Activated T-helper 17 cell treated with anti-CD3 and anti-CD28 coated beads, Interleukin-2, amount 50 U/mL, for 72 hours (primary cell): ENCODE data around the gene SGO1. TPM values are rescaled to one million over a fixed set of nuclear protein-coding genes. Genes with fewer than 3 reads are reported as not detected.
"Not testable (repeated sequence)": the region's sequence is repeated elsewhere in the genome, so short reads cannot be mapped to it uniquely, and the experiment has no call there.

Experiments used
- ATAC-seq: fragments of 150-1000 bp; cut with Tn5 transposase; replicated peaks from 2 replicates; pipeline ENCODE4 v1.10.0; 2021; ENCODE audit warnings: mild to moderate bottlenecking, moderate library complexity
- H3K27ac Mint-ChIP-seq: one replicate; pipeline ENCODE4 v1.8.0; 2022; ENCODE audit warnings: mixed read lengths
- H3K27me3 Mint-ChIP-seq: one replicate; pipeline ENCODE4 v1.8.0; 2022; ENCODE audit warnings: mixed read lengths
- H3K36me3 Mint-ChIP-seq: one replicate; pipeline ENCODE4 v1.8.0; 2022; ENCODE audit warnings: low read depth, mild to moderate bottlenecking, mixed read lengths
- H3K4me1 Mint-ChIP-seq: one replicate; pipeline ENCODE4 v1.8.0; 2022; ENCODE audit warnings: mixed read lengths
- H3K4me3 Mint-ChIP-seq: one replicate; pipeline ENCODE4 v1.8.0; 2022; ENCODE audit warnings: mild to moderate bottlenecking, mixed read lengths
- H3K9me3 Mint-ChIP-seq: one replicate; pipeline ENCODE4 v1.8.0; 2022; ENCODE audit warnings: mixed read lengths
- total RNA-seq, 2 donors: library from RNA; stranded (reverse); gene quantifications; one replicate each; pipeline ENCODE4 v1.2.3, GENCODE V29; 2022

The SGO1 gene
- 10 to 100 TPM; 22.7 to 29.4 TPM for total RNA-seq

DNA sequence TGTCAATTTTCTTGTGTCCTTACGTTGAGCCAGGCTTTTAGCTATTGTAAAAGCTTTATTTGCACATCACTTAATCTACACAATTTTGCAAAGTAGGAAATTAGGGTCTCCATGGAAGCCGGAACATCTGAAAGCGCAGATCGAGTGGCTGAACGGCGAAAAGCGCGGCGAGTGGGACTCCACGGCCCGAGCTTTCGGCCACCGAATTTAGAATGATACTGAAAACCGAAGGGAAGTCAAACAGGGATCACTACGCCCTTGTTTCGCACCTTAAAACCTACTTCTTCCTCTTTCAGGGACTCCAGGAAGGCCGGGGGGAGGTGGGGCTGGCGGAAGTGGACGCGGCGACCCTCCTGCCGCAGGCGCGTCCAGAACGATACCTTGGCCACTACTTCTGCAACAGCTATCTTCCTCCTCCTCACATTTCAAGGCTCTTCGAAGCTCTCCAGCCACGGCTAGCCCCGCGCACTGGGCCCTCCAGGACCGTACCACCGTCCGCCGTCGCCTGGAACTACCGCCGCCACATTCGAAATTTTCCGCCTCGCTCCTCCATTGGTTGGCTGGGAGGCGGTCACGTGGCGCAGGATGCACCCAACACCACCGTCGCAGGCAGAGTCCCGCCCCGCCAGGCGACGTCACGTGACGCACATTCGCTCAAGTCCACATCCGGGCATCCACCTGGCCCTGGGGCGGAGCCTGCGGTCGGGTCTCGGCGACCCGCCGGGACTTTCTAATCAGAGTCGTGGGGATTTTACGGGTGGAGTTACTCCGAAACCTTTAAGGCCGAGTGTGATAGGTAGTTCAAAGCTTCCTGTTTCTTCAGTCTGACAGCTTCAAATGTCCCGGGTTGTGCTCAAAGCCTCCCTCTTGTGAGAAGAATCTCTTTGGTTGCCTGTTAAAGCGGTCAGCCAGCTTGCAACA lies at the start of gene SGO1:
Gene SGO1 (minus strand): TSS at position 528 of the 921 bp plus-strand sequence. CDS start 2,179 bp downstream, outside the sequence.
- no peak within 1 kb of the TSS for H3K27ac Mint-ChIP-seq
- peak; percentile 96 for ATAC-seq
- H3K4me1 Mint-ChIP-seq = no peaks in the 10 kb centered on the region
- peaks cover 17% of the 10 kb centered on the region for H3K36me3 Mint-ChIP-seq
- no peaks in the 10 kb centered on the region for H3K9me3 Mint-ChIP-seq
- no peak within 1 kb of the TSS for H3K4me3 Mint-ChIP-seq
- H3K27me3 Mint-ChIP-seq = no peaks in the 10 kb centered on the region

DNA sequence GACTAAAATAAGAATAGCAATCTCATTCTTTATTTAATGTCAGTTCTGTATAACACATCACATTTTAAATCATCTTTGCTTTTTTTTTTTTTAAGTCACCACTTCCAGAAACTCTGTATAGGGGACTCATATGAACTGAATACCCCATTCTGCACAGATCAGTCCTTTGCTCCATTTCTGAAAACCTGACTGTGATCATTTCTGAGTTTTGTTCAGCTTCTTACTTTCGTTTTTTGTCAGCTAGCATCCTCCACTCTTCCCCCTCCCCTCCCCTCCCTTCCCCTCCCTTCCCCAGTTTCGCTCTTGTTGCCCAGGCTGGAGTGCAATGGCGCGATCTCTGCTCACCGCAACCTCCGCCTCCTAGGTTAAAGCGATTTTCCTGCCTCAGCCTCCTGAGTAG lies 49.8 kb upstream of the SGO1 start:
- Mint-ChIP-seq H3K4me1 (no peaks in the 10 kb centered on the region), H3K9me3 (no peaks in the 10 kb centered on the region), H3K27me3 (no peaks in the 10 kb centered on the region), H3K4me3 (no peak overlapping the region), H3K36me3 (no peaks in the 10 kb centered on the region), H3K27ac (no peak overlapping the region)
- no peak for ATAC-seq

DNA sequence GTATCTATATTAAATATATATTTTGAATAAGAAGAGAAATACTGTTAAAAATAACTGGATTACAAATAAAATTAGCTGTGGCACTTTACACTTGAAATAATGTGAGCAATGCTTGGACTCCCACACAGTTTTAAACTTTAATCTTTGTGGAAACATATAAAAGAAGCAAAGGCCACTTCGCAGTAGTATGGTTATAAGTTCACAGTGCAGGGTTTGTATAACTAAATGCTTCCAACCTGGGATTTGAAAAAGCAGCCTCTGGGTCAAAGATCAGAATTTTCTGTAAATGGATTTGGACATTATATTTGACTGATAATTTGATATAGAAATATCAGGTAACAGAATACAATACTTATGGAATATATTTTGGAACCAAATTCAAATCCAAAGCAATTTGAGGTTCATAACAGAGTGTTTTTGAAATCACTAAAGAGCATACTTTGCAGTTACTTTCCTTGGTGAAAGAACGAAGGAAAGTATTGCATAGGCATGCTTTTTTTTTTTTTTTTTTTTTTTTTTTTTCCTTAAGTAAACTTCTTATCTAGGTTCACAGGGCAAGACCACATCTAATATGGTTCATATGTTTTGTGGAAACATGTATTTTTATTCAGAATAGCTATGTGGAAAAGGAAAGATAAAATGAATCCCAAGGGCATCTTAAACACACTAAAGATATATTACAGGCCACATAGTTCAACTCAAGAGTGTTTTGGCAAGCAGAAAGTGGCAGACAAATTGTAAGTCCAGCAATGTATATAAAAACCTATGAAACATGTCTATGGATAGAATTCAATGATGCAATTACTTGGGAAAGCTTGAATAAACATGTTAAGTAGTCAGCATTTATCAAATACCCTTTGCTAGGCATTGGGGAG lies 47.1 kb upstream of the SGO1 start:
- no peaks in the 10 kb centered on the region for H3K4me1 Mint-ChIP-seq
- no peaks in the 10 kb centered on the region for H3K27me3 Mint-ChIP-seq
- H3K4me3 Mint-ChIP-seq = no peak overlapping the region
- no peaks in the 10 kb centered on the region for H3K9me3 Mint-ChIP-seq
- no peak overlapping the region for H3K27ac Mint-ChIP-seq
- no peaks in the 10 kb centered on the region for H3K36me3 Mint-ChIP-seq
- no peak for ATAC-seq

DNA sequence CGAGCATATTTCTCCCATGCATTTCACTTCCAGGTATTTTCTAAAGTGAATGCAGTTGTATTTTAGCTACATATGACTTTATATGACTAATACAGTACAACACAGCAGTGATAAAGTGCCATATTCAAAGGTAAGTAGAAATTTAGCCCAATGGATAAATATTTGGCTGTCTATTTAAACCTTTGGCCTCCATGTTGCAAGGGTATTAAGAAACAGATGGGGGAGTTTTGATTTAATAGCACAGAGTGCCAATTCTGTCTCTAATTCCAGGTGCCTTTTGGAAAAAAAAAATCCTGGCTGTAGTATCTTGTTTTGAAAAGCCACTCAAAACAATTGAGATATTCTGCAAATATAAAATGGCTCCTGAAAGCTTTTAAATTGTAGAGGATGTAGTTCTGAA lies 44.9 kb upstream of the SGO1 start:
- Mint-ChIP-seq H3K4me3 (no peak overlapping the region), H3K27ac (no peak overlapping the region), H3K9me3 (no peaks in the 10 kb centered on the region), H3K27me3 (no peaks in the 10 kb centered on the region), H3K36me3 (no peaks in the 10 kb centered on the region), H3K4me1 (no peaks in the 10 kb centered on the region)
- ATAC-seq = no peak

DNA sequence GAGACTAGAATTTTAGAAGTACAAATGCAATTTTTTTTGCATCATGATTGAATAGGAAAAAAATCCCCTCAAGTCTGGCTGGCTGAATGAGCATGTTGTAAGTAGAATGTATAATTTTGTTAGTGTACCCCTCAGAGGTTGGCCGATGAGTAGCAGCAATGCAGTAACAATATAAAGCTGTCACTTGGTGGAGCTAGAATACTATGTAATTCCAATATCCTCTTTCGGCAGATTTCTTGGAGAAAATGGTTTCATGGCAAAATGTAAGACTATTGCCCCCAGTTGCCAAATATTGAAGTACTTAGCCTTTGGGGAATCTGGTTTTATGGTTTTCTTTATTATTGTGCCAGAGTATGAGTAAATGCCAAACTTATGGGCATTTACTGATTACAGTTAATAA lies 39.8 kb upstream of the SGO1 start:
- H3K36me3 Mint-ChIP-seq = no peaks in the 10 kb centered on the region
- no peaks in the 10 kb centered on the region for H3K9me3 Mint-ChIP-seq
- no peak overlapping the region for H3K4me3 Mint-ChIP-seq
- H3K27ac Mint-ChIP-seq = no peak overlapping the region
- ATAC-seq = no peak
- no peaks in the 10 kb centered on the region for H3K4me1 Mint-ChIP-seq
- H3K27me3 Mint-ChIP-seq = no peaks in the 10 kb centered on the region

DNA sequence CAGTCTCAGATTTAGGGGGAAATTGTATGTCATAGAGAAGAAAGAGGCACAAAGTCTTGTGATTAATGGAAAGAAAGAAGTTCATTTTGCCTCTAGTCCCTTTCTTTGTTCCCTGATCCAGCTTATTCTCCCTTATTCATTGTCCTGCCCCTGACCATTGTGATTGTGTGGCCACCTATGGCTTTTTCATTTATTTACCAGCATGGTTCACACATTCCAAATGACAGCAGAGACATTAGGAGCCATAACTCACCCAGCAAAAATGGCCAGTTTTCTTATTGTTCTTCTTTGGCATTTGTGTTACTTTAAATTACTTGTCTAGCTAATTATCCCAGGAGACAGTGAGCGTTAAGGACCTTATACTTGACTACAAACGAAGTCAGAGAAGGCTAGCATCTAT lies 36.3 kb upstream of the SGO1 start:
- Mint-ChIP-seq H3K4me1 (no peaks in the 10 kb centered on the region), H3K36me3 (no peaks in the 10 kb centered on the region), H3K27ac (no peak overlapping the region), H3K27me3 (no peaks in the 10 kb centered on the region), H3K4me3 (no peak overlapping the region), H3K9me3 (no peaks in the 10 kb centered on the region)
- no peak for ATAC-seq

DNA sequence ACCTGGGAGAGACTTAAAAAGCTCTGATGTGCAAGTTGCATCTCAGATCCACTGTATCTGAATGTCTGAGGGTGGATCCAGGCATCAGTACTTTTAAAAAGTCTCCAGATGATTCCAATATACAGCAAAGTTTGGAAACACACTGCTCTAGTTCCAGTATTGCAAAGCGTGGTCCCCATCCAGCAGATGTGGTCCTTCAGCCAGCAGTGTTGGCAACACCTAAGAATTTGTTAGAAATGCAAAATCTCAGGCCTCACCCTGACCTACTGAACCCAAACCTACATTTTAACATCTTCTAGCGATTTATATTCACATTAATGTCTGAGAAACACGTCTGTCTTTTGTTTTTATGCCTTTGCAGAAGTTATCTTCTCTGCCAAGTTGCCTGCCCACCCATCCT lies 32.2 kb upstream of the SGO1 start:
- Mint-ChIP-seq H3K4me3 (no peak overlapping the region), H3K9me3 (no peaks in the 10 kb centered on the region), H3K36me3 (no peaks in the 10 kb centered on the region), H3K27ac (no peak overlapping the region), H3K27me3 (peaks cover 4% of the 10 kb centered on the region), H3K4me1 (no peaks in the 10 kb centered on the region)
- no peak for ATAC-seq

DNA sequence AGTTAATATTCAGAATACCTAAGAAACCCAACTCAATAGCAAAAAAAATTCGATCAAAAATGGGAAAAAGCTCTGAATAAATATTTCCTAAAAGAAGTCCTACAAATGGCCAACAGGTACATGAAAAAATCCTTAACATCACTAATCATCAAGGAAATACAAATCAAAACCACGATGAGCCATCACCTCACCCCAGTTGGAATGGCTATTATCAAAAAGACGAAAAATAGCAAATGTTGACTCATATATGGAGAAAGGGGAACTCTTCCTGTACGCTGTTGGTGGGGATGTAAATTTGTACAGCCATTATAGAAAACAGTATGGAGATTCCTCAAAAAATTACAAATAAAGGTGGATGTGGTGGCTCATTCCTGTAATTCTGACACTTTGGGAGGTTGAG lies 29.6 kb upstream of the SGO1 start:
- Mint-ChIP-seq H3K4me1 (no peaks in the 10 kb centered on the region), H3K9me3 (no peaks in the 10 kb centered on the region), H3K36me3 (no peaks in the 10 kb centered on the region), H3K27ac (no peak overlapping the region), H3K27me3 (peaks cover 4% of the 10 kb centered on the region), H3K4me3 (no peak overlapping the region)
- no peak for ATAC-seq

DNA sequence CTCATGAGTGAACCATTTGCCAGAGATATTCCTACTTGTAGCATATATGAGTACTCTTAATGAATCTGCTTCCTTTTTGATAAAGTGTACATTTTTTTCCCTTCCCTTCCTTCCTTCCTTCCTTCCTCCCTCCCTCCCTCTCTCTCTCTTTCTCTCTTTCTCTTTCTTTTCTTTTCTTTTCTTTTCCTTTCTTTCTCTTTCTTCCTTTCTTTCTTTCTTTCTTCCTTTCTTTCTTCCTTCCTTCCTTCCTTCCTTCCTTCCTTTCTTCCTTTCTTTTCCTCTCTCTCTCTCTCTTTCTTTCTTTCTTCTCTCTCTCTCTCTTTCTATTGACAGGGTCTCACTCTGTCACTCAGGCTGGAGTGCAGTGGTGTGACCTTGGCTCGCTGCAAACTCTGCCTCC lies 27.5 kb upstream of the SGO1 start:
- not testable (repeated sequence) for H3K27me3 Mint-ChIP-seq, ATAC-seq, H3K27ac Mint-ChIP-seq

DNA sequence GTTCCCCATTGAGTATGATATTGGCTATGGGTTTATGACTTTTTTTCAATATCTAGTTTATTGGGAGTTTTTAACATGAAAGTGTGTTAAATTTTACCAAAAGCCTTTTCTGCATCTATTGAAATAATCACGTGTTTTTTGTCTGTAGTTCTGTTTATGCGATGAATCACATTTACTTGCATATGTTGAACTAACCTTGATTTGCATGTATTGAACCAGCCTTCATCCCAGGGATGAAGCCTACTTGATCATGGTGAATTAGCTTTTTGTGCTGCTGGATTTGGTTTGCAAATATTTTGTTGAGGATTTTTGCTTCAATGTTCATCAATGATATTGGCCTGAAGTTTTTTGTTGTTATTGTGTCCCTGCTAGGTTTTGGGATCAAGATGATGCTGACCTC lies 21.9 kb upstream of the SGO1 start:
- not testable (repeated sequence) for H3K36me3 Mint-ChIP-seq, ATAC-seq, H3K4me1 Mint-ChIP-seq, H3K4me3 Mint-ChIP-seq, H3K27ac Mint-ChIP-seq, H3K27me3 Mint-ChIP-seq
- H3K9me3 Mint-ChIP-seq = peaks cover 19% of the 10 kb centered on the region

More for the DNA sequence above, 27.5 kb upstream of the SGO1 start:
- not testable (repeated sequence) for H3K36me3 Mint-ChIP-seq, H3K9me3 Mint-ChIP-seq, H3K4me3 Mint-ChIP-seq, H3K4me1 Mint-ChIP-seq

DNA sequence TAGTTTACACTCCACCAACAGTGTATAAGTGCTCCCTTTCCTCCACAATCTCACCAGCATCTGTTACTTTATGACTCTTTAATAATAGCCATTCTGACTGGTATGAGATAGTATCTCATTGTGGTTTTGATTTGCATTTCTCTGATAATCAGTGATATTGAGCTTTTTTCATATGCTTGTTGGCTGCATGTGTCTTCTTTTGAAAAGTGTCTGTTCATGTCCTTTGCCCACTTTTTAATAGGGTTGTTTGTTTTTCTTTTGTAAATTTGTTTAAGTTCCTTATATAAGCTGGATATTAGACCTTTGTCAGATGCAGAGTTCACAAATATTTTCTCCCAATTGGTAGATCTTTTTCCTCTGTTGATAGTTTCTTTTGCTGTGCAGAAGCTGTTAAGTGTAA lies 19.9 kb upstream of the SGO1 start:
- H3K36me3 Mint-ChIP-seq, H3K27me3 Mint-ChIP-seq, H3K27ac Mint-ChIP-seq, ATAC-seq, H3K4me3 Mint-ChIP-seq, H3K4me1 Mint-ChIP-seq: not testable (repeated sequence)
- peaks cover 19% of the 10 kb centered on the region for H3K9me3 Mint-ChIP-seq

DNA sequence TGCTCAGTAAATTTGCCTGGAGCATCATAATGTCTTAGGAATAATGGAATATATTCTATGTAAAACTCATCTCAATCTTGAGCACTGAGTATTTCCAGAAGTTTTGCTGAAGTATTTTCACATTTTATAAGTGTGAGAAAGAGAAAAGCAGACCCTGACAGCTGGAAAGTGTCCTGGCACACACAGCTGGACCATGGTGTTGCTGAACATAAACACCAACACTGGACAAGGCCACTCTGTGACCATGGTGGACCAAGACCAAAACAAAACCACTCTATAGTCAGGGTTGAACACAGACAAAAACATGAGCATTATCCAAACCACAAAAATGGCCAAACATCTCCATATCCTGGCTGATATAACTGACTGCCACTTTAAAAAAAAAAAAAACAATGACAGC lies 15.1 kb upstream of the SGO1 start:
- Mint-ChIP-seq H3K36me3 (no peaks in the 10 kb centered on the region), H3K27ac (no peak overlapping the region), H3K4me1 (no peaks in the 10 kb centered on the region), H3K4me3 (no peak overlapping the region), H3K9me3 (peaks cover 6% of the 10 kb centered on the region), H3K27me3 (no peaks in the 10 kb centered on the region)
- no peak for ATAC-seq

DNA sequence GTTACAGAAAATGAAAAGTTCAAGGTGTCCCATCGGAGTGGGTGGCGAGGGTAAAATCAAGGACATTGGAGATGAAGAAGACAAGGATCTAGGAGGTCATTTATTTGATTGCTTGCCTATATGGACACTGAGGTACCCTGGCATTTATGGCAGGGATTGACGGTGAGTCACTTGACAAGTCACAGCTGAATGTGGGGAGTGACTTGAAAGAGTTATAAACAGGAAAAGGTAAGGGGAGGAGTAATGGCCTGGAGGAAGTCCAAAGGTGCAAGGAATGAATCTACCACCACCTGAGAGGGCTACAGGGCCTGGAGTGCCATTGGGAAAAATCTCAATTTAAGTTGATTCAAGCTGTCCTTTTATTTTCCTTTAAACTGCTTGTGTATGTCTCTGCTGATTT lies 11.8 kb upstream of the SGO1 start:
- peak; percentile 42 for ATAC-seq
- Mint-ChIP-seq H3K4me3 (no peak overlapping the region), H3K9me3 (no peaks in the 10 kb centered on the region), H3K27me3 (no peaks in the 10 kb centered on the region), H3K27ac (no peak overlapping the region), H3K36me3 (no peaks in the 10 kb centered on the region), H3K4me1 (no peaks in the 10 kb centered on the region)

DNA sequence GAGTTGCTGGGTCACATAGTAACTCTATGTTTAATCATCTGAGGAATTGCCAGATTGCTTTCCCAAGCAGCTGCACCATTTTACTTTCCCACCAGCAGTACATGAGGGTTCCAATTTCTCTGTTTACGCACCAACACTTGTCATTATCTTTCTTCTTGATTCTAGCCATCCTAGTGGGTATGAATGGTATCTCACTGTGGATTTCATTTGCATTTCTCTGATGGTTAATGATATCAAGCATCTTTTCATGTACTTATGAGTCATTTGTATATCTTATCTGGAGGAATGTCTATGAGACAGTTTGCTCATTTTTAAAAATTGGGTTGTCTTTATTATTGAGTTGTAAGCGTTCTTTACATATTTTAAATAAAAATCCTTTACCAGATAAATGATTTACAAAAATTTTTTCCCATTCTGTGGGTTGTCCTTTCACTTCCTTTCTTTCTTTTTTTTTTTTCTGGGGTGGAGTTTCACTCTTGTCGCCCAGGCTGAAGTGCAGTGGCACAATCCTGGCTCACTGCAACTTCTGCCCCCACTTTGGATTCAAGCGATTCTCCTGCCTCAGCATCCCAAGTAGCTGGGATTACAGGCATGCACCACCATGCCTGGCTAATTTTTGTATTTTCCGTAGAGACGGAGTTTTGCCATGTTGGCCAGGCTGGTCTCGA lies 8.9 kb upstream of the SGO1 start:
- no peak for ATAC-seq
- Mint-ChIP-seq H3K27me3 (no peaks in the 10 kb centered on the region), H3K9me3 (no peaks in the 10 kb centered on the region), H3K4me1 (no peaks in the 10 kb centered on the region), H3K36me3 (no peaks in the 10 kb centered on the region), H3K27ac (no peak overlapping the region), H3K4me3 (no peak overlapping the region)
